Ammon's horn (tissue), 1 donor: ENCODE measurements around the gene RPP38.

Experiments used
- DNase-seq: peaks from one replicate; pipeline ENCODE4 v3.0.0-alpha.2; 2016; ENCODE audit warnings: low spot score

RPP38 gene, protein sequence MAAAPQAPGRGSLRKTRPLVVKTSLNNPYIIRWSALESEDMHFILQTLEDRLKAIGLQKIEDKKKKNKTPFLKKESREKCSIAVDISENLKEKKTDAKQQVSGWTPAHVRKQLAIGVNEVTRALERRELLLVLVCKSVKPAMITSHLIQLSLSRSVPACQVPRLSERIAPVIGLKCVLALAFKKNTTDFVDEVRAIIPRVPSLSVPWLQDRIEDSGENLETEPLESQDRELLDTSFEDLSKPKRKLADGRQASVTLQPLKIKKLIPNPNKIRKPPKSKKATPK

DNA sequence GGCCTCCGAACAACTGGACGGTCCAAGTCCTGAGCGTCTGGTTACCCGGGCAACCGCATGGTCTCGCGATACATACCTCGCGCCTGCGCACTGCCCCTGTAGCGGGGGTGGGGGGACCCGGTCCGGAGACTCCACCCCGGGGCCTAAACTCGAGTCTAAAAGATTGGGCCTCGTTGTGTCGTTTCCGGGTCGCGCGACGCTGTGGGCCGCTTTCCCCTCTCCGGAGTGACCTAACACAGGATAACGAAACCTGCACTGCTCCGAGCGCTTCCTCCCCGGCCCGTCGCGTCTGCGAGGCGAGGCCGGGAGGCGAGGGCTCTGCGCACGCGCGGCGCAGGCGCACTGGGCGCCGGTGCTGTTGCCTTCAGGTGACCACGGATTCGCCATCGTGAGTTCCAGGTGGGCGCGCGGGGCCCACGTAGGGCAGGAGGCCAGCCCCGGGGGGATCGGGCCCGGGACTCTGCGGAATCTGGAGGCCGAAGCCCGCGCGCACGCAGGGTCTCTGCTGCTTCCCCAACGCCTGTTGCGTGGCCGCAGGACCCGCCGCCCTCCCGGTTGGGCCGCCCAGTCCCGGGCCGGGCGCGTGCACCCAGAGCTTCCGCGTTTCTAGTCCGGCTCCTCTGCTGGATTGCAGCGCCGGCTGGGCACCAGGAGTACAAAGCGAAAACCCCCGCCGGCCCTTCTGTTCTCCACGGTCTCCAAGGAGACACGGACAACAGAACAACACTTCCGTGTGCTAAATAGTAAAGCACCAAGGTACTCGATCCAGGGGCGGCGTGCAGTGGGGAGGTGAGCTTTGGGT, at the start of gene RPP38:
Gene RPP38, plus strand, starts transcription at position 345 of the 802 bp plus-strand sequence. CDS start 5,960 bp downstream, outside the sequence.
- DNase-seq = peak; percentile 97

DNA sequence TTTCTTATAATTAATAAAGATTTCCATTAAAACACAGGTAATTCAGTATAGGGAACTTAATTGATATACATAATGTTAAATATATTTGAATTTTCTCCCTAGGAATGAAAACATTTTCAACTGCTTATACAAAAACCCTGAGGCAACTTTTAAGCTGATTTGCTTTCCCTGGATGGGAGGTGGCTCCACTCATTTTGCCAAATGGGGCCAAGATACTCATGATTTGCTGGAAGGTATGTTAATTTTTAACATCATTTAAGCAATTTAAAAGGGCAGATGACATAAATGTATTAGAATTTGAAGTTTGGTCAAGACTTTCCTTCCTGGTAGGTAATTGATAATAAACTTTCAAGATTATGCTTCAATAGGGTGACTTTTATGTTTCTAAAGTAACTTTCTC, 47.6 kb upstream of the RPP38 start:
- DNase-seq = no peak

DNA sequence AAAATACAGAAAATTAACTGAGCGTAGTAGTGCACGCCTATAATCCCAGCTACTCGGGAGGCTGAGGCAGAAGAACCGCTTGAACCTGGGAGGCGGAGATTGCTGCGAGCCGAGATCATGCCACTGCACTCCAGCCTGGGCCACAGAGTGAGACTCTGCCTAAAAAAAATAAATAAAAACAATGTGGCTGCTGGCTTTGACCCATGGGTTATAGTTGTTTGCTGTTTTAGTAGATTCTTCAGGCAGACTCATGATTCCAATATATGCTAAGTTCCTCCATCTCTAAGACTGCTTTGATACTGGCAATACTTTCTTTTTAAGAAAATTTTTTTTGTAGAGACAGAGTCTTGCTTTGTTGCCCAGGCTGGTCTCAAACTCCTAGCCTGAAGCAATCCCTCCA, 45.0 kb upstream of the RPP38 start:
- DNase-seq = no peak

DNA sequence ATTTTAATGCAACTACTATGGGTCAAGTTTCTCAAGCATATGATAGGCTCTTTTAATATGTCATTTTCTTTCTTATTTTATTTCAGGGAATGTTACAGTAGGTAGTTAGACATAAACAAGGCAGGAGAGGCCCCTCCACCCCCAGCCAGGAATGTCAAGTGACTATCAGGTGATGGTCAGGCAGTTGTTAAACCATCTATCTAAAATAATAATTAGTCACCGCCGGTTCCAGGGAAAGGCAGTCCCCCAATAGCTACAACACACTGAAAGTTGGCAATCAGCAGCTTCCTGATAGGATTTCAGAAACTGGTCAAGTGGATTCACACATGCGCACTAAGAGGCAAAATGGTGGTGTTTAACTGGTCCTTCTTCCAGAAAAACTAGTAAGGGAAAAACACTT, 44.1 kb upstream of the RPP38 start:
- no peak for DNase-seq

DNA sequence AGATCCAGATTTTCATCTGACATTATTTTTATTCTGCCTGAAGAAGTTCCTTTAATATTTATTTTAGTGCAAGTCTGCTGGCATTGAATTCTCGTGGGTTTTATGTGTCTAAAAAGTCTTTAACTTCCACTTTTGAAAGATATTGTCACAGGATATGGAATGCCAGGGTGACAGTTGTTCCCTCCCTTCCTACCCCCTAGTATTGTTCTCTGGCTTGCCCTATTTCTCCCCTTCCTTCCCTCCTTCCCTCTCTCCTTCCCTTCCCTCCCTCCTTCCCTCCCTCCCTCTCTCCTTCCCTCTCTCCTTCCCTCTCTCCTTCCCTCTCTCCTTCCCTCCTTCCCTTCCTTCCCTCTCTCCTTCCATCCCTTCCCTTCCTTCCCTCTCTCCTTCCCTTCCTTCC, 38.5 kb upstream of the RPP38 start:
- no peak for DNase-seq

DNA sequence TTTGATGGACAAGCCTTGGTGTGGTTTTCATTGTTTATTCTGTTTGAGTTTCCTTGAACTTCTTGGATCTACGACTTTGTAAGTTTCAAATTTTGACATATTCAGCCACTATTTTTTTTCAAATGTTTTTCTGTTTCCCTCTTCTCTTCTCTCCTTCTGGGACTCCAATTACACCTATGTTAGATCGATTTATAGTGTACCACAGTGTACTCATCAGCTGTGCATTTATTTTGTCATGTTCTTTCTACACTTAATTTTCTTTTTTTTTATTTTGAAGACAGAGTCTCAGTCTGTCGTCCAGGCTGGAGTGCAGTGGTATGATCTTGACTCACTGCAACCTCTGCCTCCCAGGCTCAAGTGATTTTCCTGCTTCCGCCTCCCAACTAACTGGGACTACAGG, 37.2 kb upstream of the RPP38 start:
- no peak for DNase-seq

DNA sequence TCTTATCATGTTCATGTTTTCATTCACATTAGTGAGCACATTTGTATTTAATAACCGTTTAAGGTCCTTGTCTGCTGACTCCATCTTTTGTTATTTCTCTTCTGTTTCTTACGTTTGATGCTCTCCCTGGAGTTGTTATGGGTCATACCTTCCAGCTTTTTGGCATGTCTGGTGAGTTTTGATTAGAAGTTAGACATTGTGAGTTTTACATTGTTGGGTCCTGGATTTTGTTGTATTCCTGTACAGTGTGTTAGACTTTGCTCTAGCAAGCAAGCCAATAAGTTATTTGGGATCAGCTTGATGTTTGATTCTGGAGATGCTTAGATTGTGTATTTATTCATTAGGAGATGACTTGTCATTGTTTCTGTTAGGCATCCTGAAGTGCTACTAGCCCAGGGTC, 36.5 kb upstream of the RPP38 start:
- no peak for DNase-seq

DNA sequence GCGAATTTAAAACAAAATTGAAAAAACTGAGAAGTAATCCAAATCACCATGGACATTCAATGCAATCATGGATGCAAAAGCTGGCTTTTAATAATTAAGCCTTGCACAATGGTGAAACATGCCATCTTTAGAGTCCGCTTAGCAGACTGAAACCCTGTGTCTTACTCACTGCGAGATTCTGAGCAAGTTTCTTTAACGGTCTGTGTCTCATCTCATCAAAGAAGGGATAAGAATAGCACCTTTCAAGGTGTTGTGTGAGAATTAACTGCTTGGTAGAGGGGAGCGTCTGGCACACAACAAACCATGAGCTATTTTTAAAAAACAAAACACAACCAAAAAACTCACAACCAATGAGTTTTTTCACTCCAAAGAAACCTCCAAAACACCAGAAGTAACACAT, 30.0 kb upstream of the RPP38 start:
- no peak for DNase-seq

DNA sequence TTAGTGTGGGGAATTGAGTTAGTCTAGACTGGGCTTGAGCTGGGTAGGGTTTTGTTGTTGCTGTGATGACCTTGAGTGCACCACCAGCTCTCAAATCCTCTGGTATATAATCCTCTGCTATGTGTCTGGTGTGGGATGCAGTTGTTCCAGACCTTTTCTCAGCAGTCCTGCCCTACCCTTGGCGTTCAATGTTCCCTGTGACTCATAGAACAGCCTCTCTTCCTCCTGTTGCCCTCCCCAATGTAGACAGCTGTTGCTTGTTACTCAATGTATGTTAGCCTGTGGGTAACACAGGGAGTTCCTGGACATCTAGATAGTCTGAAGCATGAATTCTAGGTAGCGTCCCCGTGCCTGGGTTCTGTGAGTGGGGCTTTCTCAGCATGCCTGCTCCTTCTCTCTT, 28.4 kb upstream of the RPP38 start:
- no peak for DNase-seq

DNA sequence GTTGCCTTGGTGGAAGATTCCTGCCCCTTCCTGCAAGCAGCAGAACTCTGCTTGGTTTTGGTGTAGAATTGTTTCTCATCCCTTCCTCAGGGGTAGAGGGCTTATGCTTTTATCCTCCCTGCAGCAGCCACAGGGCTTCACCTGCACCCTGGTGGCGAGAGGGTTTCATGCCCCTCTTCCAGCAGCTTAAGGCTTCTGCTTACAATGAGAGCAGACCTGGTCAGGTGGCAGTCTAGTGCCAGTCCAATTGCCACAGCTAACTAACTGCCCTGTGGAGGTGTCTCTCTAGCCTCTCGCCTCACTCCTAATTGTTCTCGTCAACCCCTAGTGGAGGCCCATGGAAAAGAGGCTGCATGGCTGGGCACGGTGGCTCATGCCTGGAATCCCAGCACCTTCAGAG, 27.9 kb upstream of the RPP38 start:
- DNase-seq = no peak

DNA sequence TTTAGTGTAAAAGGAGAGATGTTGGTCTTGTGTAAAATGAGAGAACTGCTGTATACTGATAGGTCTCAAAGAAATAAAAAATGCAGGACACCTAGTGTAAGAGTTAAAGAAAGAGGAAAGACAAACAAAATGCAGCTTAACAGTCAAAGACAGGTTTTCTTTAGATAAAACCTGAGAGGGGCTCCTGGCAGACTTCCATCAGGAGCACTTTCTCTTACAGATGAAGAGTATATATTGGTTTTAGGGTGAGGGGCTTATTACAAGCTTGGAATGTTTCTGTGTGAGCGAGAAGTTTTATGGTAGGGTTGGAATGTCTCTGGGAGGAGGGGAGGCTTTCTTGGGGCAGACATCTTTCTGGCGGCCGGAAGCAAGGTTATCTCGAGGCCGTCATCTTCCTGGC, 24.8 kb upstream of the RPP38 start:
- DNase-seq = no peak

DNA sequence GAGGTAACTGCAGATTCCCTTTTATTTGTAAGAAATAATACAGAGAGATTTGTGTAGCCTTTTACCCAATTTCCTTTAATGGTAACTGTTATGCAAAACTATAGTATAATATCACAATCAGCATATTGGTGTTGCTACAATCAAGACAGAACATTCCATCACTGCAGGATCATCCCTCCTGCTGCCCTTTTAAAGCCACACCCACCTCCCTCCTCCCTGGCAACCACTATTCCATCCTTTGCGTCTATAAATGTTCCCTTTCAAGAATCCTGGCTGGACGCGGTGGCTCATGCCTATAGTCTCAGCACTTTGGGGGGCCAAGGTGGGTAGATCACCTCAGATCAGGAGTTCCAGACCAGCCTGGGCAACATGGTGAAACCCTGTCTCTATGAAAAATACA, 21.7 kb upstream of the RPP38 start:
- no peak for DNase-seq

DNA sequence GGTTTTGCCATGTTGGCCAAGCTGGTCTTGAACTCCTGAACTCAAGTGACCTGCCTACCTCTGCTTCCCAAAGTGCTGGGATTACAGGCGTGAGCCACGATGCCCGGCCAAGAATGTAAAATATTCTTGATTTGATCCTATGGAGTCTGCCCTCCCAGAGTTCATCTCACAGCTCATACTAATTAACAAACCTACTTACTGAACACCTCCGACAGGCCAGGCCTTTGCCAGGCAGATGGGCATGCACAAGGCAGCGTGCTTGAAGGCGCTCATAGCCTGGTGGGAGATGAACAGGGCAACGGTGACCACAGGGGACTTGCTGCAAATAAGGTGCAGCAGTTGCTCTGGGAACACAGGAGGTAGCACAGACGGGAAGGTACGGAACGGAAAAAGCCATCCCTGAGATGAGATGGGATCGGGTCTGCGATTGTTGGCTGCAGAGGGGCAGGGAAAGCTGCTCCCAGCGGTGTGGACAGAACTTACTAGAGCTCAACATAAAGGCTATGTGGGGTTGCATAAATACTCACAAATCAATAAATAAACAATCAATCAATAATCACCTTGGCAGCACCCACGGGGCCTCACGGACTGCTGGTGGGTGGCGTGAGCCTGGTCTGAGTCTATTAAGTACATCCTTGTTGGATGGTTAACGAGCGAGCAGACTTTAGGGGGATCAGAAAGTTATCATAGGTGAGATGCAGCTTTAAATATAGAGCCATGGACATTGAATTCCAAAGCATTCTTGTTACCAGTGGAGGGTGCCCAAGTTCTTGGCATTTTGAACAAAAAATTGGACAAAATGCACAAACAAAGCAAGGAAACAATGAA, 13.3 kb upstream of the RPP38 start:
- no peak for DNase-seq

DNA sequence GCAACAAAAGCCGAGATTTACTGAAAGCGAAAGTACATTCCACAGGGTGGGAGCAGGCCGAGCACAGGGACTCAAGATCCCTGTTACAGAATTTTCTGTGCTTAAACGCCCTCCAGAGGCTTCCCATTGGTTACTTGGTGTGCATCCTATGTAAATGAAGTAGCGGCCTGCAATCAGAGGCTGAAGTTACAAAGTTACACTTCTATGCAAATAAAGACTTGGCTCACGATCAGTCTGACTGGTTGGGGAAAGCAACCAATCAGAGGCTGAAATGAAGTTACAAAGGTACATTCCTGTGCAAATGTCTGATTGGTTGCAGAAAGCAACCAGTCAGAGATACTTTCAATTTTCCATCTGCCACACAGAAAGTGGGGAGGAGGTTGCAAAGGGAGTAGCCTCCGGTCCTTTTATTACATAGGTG, 12.6 kb upstream of the RPP38 start:
- DNase-seq = peak; percentile 78

DNA sequence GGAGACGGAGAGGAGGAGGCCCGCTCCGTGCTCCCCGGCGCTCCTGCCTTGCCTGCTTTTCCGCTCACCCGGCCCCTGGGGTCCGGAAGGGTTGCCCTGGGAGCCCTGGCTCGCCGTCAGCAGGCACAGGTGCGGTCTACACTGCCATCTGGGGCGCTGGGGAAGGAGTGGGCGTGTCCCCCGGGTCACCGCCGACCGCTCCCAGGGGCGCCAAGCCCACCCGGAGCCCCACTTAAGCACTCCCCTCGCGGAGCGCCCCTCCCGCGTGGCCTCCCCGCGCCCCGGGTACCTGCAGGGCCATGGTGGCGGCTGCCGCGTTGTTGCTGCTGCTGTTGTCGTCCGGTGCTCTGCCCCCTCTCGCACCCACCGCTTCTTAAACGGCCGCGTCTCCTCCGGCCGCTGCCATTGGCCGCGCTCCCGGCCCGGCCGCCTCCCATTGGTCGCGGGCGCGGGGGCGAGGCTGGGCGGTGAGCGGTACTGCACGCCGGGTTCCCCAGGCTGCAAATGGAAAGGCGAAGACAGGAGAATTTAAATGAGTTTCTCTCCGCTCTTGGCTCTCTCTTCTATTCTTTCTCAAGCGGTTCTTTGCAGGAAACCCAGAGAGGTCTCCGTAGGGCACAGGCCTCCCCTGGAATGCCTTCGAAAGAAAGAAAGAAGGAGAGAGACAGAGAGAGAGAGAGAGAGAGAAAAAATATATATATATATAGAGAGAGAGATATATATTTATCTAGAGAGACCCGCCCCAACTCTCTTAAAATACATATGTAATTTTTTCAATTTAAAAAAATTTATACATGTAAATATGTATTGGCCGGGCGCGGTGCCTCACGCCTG, 8.5 kb upstream of the RPP38 start, which contains the start of gene ACBD7:
Gene ACBD7, minus strand, starts transcription at position 349 of the 834 bp plus-strand sequence. Its CDS starts 48 bp downstream, at position 301.
- peak; percentile 89 for DNase-seq

DNA sequence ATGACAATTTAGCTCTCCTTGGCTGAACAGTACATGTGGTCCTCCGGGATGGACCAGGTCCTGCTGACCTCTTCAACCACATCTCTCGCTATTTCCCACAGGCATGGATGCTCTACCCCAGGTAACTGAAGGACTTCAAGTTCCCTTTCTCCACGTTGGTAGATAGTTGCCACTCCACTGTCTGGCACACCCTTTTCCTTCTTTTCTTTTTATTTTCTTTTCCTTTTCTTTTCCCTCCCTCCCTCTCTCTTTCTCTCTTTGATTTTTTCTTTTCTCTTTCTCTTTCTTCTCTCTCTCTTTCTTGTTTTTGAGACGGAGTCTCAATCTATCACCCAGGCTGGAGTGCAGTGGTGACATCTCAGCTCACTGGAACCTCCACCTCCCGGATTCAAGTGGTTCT, 5.7 kb upstream of the RPP38 start:
- no peak for DNase-seq

DNA sequence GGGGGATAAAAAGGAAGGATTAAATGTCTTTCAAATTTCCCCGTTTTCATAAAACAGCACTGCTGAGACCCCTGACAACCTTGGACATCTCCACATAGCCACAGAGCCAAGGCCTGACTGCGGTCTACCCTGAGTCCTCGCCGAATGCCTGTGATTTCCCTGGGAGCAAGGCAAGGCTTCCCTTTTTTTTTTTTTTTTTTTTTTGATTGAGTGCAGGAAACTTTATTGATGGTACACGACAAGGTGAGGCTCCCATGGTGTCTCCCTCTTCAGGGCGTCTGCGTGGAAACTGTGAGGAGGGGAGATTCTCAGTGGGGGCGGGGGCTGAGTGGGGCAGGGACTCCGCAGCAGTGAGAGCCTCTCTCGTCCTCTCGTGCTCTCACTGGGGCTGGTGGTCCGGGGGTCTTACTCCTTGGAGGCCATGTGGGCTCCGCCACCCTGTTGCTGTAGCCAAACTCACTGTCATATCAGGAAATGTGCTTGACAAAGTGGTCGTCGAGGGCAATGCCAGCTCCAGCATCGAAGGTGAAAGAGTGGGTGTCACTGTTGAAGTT, 4.2 kb upstream of the RPP38 start:
- no peak for DNase-seq

DNA sequence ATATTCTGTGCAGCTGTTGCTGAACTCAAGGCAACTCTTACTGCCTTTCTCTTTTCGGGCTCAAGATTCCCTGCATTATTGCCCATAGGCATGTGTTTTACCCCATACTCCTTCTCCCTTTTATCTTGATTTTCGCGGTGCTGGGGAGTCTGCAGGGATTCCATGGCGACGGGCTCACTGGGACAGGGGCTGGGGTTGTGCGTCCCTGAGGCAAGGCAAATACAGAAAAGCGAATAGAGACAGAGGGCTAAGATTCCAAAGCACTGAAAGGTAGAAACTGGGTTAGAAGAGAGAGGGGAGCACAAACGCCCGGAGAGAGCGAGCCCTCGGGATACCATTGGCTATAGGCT, 519 bp upstream of the RPP38 start:
- no peak for DNase-seq

DNA sequence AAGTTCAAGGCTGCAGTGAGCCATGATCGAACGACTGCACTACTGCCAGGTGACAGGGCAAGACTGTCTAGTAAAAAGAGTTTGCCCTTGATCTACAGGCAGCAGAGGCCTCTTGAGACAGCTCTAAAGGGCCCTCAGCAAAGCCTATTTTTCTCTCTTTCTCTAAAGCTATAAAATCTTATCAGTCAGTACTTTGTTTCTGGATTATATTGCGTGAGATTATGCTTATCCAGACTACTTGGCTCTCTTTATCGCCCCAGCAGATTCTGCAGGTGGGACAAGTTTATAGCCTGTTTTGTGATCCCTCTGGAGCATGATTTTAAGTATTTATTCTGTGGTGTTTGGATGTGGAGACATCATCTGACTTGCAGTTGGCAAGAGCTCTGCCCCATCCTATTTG, 2.7 kb downstream of the RPP38 start:
- no peak for DNase-seq

DNA sequence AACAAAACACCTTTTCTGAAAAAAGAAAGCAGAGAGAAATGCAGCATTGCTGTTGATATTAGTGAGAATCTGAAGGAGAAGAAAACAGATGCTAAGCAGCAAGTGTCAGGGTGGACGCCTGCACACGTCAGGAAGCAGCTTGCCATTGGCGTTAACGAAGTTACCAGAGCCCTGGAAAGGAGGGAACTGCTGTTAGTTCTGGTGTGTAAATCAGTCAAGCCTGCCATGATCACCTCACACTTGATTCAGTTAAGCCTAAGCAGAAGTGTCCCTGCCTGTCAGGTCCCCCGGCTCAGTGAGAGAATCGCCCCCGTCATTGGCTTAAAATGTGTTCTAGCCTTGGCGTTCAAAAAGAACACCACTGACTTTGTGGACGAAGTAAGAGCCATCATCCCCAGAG, 6.4 kb downstream of the RPP38 start:
- no peak for DNase-seq

DNA sequence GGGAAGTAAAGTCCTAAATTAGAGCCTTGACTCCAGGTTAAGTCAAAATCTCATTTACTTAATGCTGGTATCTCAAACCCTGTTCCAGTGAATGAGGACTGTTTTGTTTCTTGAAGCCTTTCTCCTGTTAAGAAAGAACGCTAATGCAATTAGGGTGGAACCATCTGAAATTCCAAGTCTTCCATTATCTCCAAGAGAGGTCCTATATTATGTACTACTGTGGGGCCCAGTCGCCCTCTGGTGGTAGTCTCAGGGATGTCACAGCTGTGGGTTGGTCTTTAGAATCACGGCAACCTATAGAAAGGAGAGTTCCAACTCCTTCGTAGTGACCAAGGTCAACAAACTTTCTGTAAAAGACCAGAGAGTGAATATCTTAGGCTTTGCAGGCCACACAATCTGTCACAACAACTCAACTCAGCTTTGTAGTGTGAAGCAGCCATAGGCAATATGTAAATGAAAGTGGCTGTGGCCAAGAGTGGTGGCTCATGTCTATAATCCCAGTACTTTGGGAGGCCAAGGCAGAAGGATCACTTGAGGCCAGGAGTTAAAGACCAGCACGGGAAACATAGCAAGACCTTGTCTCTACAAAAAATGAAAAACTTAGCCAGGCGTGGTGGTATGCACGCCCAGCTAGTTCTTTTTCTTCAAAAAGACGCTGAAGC, 9.3 kb downstream of the RPP38 start:
- peak; percentile 76 for DNase-seq
